GM12878 (cell line): Measurements from ENCODE around the gene PML. TPM values are rescaled to one million over a fixed set of nuclear protein-coding genes. Genes with fewer than 3 reads are reported as not detected.

Experiments
- ELK1 ChIP-seq: IDR thresholded peaks from 2 replicates; pipeline ENCODE4 v1.6.1; 2012; ENCODE audit warnings: low read depth, low read length, improper control_type of control experiment
- GATAD2B ChIP-seq: fragments of 450-650 bp; conservative IDR thresholded peaks from 2 replicates; pipeline ENCODE4 v1.6.1; 2017; ENCODE audit warnings: low read depth, mild to moderate bottlenecking, moderate library complexity
- JUNB ChIP-seq: IDR thresholded peaks from 2 replicates; pipeline ENCODE4 v1.6.1; 2016; ENCODE audit warnings: antibody characterized with exemption, mild to moderate bottlenecking
- KLF5 ChIP-seq: fragments of 450-650 bp; IDR thresholded peaks from 2 replicates; pipeline ENCODE4 v1.6.1; 2014; ENCODE audit warnings: mild to moderate bottlenecking; ENCODE audit not compliant: partially characterized antibody
- MEF2A ChIP-seq: IDR thresholded peaks from 2 replicates; pipeline ENCODE4 v1.6.1; 2011; ENCODE audit warnings: low read depth, mild to moderate bottlenecking, low read length, moderate library complexity; ENCODE audit not compliant: insufficient read depth
- NBN ChIP-seq: fragments of 450-650 bp; IDR thresholded peaks from 2 replicates; pipeline ENCODE4 v1.6.1; 2016
- POLR2A ChIP-seq: IDR thresholded peaks from 2 replicates; pipeline ENCODE4 v1.6.1; 2011; ENCODE audit warnings: low read depth, mild to moderate bottlenecking, low read length
- RUNX3 ChIP-seq: IDR thresholded peaks from 2 replicates; pipeline ENCODE4 v1.6.1; 2012; ENCODE audit warnings: low read length, inconsistent platforms
- SIN3A ChIP-seq: IDR thresholded peaks from 2 replicates; pipeline ENCODE4 v1.6.1; 2012; ENCODE audit warnings: low read depth, low read length, improper control_type of control experiment
- SIX5 ChIP-seq: IDR thresholded peaks from 2 replicates; pipeline ENCODE4 v1.6.1; 2011; ENCODE audit warnings: mild to moderate bottlenecking, low read depth, low read length, moderate library complexity; ENCODE audit not compliant: severe bottlenecking
- SP1 ChIP-seq: IDR thresholded peaks from one replicate; pipeline ENCODE4 v1.6.1; 2011; ENCODE audit warnings: low read depth, low read length
- SUZ12 ChIP-seq: fragments of 200-600 bp; sonication (generic); IDR thresholded peaks from one replicate; pipeline ENCODE4 v1.6.1; 2018; ENCODE audit warnings: antibody characterized with exemption, mild to moderate bottlenecking; ENCODE audit not compliant: unreplicated experiment
- TARDBP ChIP-seq: IDR thresholded peaks from 2 replicates; pipeline ENCODE4 v1.6.1; 2016; ENCODE audit warnings: borderline replicate concordance
- TBL1XR1 ChIP-seq: IDR thresholded peaks from 2 replicates; pipeline ENCODE4 v1.6.1; 2012; ENCODE audit warnings: low read depth, low read length, improper control_type of control experiment
- TCF3 ChIP-seq: IDR thresholded peaks from 2 replicates; pipeline ENCODE4 v1.6.1; 2012; ENCODE audit warnings: low read depth, mild to moderate bottlenecking, low read length, borderline replicate concordance; ENCODE audit not compliant: insufficient read depth
- USF1 ChIP-seq: IDR thresholded peaks from 2 replicates; pipeline ENCODE4 v1.6.1; 2011; ENCODE audit warnings: borderline replicate concordance, low read depth, mild to moderate bottlenecking, moderate library complexity, mixed read lengths, low read length; ENCODE audit not compliant: insufficient read depth; ENCODE audit errors: extremely low read length
- ZBED1 ChIP-seq: IDR thresholded peaks from 2 replicates; pipeline ENCODE4 v1.6.1; 2016; ENCODE audit warnings: borderline replicate concordance
- ZBTB11 ChIP-seq: fragments of 450-650 bp; formaldehyde crosslinking; IDR thresholded peaks from 2 replicates; pipeline ENCODE4 v1.5.0; 2022; ENCODE audit warnings: mild to moderate bottlenecking, missing genetic modification characterization
- ZNF622 ChIP-seq: fragments of 450-650 bp; IDR thresholded peaks from 2 replicates; pipeline ENCODE4 v1.6.1; 2017; ENCODE audit warnings: mild to moderate bottlenecking, inconsistent platforms
- polyA plus RNA-seq, 11 experiments: library from polyadenylated mRNA; depleted of rRNA in 4 of 11; unstranded in 6 of 11; stranded (reverse) in 5 of 11; fragments of >200 nt; fragmentation: Nextera tagmentation in 4 of 11; fragmentation: Illumina TruSeq in 1 of 11; extraction: Ambion mirVana in 4 of 11; extraction: Trizol in 1 of 11; gene quantifications; 1 replicate in 1 of 11; 2 replicates in 10 of 11; pipeline versions ENCODE4 v1.2.1 to v1.2.3, GENCODE V29; 2011 to 2016; ENCODE audit warnings: inconsistent platforms in 2 of 11, missing spikeins in 2 of 11, low read depth in 1 of 11
- total RNA-seq, 4 experiments: library from RNA; depleted of rRNA in 3 of 4; stranded (reverse); fragments of >200 nt in 3 of 4; fragmentation: Illumina TruSeq in 1 of 4; extraction: Trizol in 1 of 4; gene quantifications; 2 replicates each; pipeline versions ENCODE4 v1.2.1 to v1.2.3, GENCODE V29; 2013 to 2021
- TF ChIP-seq, protein P1 (sequence below): fragments of 450-650 bp; IDR thresholded peaks from 2 replicates; pipeline ENCODE4 v1.6.1; 2018; ENCODE audit warnings: borderline replicate concordance, mild to moderate bottlenecking; ENCODE audit not compliant: partially characterized antibody
- TF ChIP-seq, protein P2 (sequence below): fragments of 450-650 bp; IDR thresholded peaks from 2 replicates; pipeline ENCODE4 v1.6.1; 2017; ENCODE audit warnings: mild to moderate bottlenecking

PML gene
- total and polyA plus RNA-seq, 10 of the 15 experiments (the other 5 are each of a cell fraction or from before 2014, with no cell fraction given), result 8.5 to 95.5 (median 30.8) TPM

DNA sequence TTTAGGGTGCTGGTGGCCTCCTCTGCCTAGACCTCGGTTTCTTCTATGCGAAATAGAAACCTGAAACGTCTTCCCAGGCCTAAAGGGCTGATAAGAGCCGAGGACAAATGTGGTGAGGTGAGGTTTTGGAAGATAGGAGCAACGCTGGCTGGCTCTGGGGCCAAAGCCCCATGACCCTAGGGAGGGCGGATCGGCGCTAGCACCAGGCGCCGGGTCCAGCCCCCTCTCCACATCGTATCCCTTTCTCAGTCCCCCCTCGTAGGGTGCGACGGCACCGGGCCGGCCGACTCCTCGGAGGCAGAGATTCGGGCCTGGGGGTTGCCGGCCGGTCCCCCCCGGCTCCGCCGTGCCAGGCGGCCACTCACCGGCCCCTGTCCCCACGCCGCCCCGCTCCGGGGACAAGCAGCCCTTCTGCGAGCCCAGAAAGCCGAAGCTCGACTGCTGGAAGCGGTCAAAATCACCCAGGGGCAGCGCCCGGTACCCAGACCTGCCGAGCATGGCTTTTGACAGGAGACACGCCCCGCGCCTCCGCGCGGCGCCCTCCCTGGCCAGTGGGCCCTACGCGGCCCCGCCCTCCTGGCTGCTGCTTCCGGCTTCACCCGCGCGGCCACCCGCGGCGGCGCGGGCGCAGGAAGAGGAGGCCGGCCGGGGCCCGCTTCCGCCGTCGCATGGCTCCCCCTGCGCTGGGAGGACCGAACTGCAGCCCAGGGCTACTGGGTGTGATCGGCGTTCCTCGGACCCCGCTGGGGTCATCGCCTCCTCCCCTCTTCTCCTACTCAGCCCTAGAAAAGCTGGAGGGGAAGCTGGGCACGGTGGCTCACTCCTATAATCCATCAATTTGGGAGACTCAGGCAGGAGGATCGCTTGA is 2.6 kb upstream of the PML start, which contains the start of gene STOML1 (continued):
- TF ChIP-seq TARDBP (no peak), SUZ12 (no peak), NBN (peak; percentile 44; the same call in 1 of the 2 replicates), KLF5 (peak; percentile 87), ELK1 (peak; percentile 81), JUNB (no peak), SIN3A (peak; percentile 95), ZNF622 (no peak), TCF3 (peak; percentile 74), ZBTB11 (CRISPR knock-in tag) (no peak), SP1 (peak; percentile 39), RUNX3 (peak; percentile 49), SIX5 (peak; percentile 48), POLR2A (peak; percentile 79), ZBED1 (no peak), GATAD2B (peak; percentile 90), TBL1XR1 (no peak), USF1 (no peak), MEF2A (no peak)
- TF ChIP-seq, protein P1, sequence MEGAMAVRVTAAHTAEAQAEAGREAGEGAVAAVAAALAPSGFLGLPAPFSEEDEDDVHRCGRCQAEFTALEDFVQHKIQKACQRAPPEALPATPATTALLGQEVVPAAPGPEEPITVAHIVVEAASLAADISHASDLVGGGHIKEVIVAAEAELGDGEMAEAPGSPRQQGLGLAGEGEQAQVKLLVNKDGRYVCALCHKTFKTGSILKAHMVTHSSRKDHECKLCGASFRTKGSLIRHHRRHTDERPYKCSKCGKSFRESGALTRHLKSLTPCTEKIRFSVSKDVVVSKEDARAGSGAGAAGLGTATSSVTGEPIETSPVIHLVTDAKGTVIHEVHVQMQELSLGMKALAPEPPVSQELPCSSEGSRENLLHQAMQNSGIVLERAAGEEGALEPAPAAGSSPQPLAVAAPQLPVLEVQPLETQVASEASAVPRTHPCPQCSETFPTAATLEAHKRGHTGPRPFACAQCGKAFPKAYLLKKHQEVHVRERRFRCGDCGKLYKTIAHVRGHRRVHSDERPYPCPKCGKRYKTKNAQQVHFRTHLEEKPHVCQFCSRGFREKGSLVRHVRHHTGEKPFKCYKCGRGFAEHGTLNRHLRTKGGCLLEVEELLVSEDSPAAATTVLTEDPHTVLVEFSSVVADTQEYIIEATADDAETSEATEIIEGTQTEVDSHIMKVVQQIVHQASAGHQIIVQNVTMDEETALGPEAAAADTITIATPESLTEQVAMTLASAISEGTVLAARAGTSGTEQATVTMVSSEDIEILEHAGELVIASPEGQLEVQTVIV, result peak; percentile 31
- TF ChIP-seq, protein P2, sequence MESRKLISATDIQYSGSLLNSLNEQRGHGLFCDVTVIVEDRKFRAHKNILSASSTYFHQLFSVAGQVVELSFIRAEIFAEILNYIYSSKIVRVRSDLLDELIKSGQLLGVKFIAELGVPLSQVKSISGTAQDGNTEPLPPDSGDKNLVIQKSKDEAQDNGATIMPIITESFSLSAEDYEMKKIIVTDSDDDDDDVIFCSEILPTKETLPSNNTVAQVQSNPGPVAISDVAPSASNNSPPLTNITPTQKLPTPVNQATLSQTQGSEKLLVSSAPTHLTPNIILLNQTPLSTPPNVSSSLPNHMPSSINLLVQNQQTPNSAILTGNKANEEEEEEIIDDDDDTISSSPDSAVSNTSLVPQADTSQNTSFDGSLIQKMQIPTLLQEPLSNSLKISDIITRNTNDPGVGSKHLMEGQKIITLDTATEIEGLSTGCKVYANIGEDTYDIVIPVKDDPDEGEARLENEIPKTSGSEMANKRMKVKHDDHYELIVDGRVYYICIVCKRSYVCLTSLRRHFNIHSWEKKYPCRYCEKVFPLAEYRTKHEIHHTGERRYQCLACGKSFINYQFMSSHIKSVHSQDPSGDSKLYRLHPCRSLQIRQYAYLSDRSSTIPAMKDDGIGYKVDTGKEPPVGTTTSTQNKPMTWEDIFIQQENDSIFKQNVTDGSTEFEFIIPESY, result no peak
